ENCODE measurements around the gene SLC25A51.

- TF ChIP-seq POLR2A (IDR thresholded peaks at IDR 0.05) (no peak), CTCF (IDR thresholded peaks at IDR 0.05) (no peak)
Observed at GRCh38 chr9:37876376-37876775, 27.6 kb downstream of the SLC25A51 start.

Data from testis (tissue), 2 donors.